HG02678 (cell line): ENCODE results near the gene CLDN10.
"Not testable (repeated sequence)": the region's sequence is repeated elsewhere in the genome, so short reads cannot be mapped to it uniquely, and the experiment has no call there.

Experiments used
- ATAC-seq: cut with Tn5 transposase; IDR thresholded peaks from one replicate; pipeline ENCODE4 v1.9.1; 2021; ENCODE audit warnings: mild to moderate bottlenecking, moderate library complexity; ENCODE audit not compliant: unreplicated experiment

Gene CLDN10

DNA sequence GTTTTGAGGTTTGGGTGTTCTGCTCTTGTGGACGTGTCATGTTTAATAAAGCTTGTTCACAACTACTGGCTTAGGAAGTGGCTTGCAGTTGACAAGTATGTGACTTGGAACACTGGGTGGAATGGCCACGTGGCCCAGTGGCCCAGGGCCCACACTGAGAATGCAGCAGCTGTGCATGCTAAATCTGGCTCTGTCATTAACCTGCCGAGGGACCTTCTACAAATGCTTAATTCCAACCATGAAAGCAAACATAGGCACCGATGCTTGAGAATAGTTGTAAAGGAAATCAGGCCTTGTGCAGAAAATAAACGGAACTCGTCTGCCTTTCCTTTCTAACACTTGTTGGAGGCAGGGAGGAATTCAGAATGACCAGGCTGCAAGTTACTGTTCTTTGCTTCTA, 11.6 kb upstream of the CLDN10 start:
- ATAC-seq = no peak

DNA sequence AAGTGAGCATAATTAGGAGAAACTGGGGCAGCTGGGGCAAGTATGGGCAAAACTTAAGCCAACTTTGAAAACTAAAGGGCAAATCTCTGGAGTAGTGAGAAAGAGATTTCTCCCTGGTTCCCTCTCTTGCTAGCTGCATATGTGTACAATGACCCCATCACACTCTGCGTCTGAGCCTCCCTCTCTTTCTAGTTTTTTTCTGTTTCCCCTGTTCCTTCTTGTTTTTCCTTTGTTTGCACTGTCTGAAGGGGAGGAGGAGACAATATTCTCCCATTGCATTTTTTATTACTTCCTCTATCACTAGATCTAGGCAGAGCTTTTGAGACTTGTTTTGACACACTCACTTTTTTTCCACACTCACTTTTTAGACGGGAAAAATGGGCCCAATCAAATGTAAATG, 11.2 kb upstream of the CLDN10 start:
- no peak for ATAC-seq

DNA sequence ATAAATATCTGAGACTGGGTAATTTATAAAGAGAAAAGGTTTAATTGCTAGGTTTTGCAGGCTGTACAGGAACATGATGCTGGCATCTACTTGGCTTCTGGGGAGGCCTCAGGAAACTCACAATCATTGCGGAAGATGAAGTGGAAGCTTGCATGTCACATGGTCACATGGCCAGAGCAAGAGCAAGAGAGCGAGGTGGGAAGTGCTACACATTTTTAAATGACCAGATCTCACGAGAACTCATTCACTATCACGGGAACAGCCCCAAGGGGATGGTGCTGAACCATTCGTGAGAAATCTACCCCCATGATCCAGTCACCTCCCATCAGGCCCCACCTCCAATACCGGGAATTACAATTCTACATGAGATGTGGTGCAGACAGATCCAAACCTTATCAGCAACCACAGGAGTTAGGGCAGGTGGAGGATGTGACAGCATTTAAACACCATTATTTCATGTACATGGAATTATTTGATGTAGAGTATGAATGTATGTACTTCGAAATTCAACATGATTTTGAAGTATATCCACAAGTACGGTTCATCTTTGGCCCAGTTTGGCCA, 10.5 kb upstream of the CLDN10 start:
- no peak for ATAC-seq

DNA sequence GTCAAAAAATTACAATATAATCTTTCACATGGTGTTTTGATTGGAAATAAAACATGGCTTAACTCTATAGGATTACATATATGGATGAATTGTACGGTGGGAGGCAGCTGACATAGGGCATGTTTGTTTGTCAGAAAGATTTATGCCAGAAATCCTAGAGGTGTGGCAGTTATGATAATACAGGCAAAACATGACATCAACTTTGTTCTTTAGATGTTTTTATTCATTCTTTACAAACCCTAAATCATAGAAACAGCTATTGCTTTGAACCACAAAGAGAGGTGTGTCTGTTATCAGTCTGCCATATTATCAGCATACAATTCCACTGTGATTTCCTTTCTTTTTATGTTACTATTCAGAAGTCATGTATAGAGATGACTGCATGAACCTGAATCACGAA, 8.2 kb upstream of the CLDN10 start:
- ATAC-seq = no peak

DNA sequence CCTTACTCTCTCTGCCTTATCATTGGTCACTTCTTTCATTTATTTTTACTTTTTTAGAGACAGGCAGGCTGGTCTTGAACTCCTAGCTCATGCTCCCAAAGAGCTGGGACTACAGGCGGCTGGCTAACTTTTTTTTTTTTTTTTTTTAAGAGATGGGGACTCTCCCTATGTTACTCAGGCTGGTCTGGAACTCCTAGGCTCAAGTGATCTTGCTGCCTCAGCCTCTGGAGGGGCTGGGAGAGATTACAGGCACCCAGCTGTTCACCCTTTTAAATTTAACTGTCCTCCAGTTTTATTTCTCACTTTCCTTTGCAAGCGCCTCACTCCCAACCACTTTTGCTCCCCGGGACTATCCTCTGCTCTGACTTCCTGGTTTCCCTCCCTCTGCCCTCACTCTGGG, 5.6 kb upstream of the CLDN10 start:
- ATAC-seq = no peak

DNA sequence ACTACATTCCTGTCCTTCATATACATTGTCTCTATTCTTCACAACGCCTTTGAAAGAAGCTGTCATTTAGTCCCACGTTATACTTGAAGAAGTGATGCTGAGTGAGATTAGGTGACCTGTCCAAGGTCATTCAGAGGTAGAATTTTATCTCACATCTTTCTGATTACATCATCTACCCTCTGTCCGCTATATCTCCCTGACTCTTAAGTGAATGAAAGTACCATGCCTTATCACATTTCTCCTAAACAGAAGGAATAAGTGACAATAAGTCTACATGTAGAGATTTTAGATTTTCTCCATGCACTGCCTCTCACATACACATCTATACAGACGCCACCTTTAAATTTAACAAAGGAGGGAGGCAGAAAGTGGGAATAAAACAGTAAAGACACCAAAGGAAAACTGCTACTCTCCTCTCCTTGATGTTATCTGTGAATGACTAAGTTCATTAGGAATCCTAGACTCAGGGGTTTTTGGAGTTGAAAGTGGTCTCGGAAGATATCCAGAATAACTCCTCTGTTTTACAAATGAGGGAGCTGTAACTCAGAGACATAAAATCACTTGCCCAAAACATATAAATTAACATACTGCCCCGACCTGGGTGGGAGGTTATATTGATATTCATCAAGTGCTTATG, 4.9 kb upstream of the CLDN10 start:
- no peak for ATAC-seq

DNA sequence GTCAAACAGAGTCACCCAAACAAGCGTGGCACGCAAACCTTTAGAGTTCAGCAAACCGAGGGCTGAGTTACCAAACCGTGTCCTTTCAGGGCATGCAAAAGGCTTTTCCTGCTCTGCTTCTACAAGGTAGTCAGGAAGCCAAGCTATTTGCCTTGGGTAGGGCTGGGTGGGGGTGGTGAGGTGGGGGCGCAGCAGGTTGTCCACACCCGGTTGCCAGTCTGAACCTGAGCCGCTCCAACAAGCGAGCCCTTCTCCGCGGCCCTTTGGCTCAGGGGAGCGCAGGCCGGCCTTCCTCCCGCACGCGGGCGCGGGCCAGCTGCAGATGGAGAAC, 347 bp upstream of the CLDN10 start:
- no peak for ATAC-seq

DNA sequence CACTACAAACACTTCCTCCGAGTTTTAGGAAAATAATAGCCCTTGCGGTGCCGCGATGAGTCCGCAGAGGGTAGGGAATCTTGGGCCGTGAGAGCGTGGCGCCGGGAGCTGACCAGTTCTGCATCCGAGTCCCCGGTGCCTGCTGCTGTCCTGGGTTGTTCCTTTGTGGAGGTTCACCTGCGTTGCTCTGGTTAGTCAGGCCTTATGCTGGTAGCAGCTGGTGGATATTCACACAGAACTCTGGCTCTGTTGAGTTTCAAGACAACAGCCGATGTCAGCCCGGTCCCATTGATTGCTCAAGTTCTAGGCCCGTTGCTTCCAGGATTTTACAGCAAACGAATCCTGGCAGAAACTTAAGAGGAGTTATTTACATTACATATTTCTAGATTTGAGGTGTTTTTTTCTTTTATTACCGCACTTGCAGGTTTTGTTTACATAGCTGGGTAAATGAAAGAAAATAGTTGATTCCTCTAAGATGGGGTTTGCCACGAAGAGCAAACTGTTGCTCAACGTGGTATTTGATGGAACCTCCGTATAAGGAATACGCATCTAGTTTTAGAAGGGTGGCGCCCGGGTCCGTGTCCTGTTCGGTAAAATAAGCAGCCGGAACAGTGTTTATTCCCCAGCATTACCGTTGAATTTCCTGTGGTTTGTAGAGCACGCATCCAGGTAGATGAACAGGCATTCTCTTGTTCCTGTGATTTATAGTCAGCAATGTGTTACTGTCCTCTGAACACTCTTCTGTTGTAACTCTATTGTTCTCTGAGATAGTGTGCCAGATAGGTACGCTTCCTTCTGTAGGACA, 1.3 kb downstream of the CLDN10 start:
- no peak for ATAC-seq

DNA sequence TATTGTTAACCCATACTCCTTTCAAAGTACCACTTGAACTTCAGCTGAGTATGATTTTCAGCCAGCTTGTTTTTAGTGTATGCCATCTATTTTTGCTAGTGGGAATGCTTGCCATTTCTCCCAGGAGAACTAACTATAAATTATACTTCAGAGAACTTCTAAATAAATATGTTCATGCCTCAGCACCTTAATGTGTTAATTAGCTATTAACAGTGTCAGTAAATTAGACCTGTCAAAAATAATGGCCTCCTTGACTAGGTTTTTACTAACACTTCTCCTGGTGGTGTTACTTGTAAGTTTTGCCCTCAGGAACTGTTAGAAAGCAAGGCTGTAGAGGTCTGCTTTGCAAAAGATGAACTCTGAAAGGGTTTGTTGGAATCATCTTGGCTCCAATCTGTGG, 4.5 kb downstream of the CLDN10 start:
- ATAC-seq = no peak

DNA sequence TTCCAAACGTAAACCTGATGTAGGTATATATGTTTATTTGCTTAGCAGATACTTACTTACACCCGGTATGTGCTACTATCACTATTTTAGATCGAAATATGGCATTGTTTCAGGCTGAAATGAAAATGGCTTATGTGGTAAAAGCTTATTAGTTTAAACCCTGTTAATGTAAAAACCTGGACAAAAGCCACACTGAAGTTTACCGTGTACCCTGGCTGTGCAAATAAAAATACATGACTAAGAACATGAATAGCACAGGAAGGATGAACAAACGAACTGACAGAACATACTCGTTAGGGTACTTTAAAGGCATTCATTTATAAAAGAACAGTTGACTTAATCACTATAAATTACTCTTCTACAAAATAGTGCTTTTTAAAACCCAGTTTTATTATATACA, 6.6 kb downstream of the CLDN10 start:
- no peak for ATAC-seq

DNA sequence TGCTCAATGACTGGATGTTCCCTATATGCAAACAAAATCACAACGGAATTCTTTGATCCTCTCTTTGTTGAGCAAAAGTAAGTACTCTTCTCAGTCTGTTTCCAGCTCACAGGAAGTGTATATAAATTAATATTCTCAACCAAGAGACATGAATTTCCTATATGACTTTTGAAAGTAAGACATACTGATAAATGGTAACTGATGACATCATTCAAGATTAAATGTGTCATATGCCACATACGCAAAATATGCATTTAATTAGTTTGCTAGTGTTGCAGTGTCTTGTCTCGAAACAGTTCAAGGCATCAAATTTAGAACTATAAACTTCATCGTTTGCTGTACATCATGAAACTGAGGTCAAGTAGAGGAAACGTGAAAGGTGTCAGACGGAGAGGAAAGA, 7.9 kb downstream of the CLDN10 start:
- ATAC-seq = no peak

DNA sequence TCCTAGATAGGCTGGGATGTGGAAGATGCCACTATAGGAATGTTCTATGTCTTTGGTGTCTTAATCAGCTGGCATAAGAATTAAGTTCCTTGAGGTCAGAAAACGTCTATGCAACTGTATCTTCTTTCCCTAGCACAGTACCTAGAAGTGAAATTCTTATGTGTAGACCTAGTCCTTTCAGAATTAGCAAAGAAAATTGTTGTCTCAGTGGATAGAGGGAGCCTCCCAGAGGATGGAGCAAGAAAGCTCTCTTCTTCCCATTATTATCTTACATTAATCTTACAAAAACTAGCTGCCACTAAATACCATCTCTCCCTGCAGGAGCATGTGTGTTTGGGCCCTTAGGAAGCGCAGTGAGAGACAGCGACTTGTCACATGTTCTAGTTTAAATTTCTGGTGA, 11.6 kb downstream of the CLDN10 start:
- no peak for ATAC-seq

DNA sequence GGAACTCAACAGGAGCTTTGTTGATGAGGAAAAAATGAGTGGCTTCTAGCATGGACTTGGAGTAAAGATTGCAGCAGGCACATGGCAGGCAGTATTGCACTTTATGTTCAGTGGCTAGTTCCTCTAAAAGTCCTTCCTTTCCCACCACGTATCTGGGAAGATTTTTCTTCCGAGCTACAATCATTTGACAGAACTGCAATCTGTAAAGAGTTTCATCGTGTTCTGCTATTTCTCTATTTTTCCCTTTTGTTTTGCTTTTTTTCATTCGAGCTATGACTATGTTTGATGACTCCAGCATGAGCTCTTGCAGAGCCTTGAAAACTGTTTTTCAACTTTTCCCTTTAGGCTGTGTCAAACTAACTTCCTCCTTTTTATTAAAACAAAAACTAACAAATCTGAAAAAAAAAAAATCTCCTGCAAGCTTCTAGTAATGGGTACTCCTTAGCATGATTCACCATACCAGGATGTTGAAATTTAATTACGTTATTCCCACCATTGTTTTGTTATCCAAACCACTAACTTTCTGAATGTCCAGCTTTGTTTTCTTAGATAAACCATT, 12.3 kb downstream of the CLDN10 start:
- ATAC-seq = no peak

DNA sequence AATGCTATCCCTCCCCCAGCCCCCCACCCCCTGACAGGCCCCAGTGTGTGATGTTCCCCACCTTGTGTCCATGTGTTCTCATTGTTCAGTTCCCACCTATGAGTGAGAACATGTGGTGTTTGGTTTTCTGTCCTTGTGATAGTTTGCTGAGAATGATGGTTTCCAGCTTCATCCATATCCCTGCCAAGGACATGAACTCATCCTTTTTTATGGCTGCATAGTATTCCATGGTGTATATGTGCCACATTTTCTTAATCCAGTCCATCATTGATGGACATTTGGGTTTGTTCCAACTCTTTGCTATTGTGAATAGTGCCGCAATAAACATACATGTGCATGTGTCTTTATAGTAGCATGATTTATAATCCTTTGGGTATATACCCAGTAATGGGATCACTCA, 13.2 kb downstream of the CLDN10 start:
- not testable (repeated sequence) for ATAC-seq

DNA sequence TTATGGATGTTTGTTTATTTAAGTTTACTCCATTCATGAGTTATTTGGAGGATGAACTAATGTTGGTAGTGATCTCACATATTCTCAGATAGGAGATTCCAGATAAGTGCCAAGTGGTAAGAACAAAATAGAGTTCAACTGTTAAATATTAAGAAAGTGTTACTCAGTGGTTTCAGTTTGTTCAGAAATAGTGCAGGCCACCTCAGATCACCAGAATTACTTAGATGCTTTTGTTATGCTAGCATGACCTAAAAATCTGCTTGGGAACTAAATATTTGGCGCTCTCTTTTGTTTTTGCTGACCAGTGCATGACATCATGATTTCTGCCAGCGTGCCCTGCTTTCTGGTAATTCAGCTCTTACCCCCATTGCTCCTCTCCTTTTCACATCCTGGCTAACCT, 15.6 kb downstream of the CLDN10 start:
- ATAC-seq = no peak

DNA sequence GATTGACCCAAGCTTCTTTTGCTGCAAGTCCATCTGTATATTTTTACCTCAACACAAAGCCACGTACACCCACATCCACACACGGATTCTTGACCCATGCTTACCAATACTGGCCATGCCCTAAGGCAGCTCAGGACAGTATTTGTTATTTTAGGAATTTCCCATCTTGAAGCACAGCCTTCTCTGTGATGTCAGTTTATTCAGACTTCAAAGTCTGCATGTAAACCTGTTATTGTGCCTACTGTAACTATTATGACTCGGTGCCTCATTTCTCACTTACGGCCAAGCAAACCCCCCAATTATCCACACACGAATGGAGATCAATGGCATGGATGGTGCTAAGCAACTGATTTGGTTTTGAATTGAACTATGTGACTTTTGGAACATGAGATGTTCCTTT, 17.5 kb downstream of the CLDN10 start:
- no peak for ATAC-seq

DNA sequence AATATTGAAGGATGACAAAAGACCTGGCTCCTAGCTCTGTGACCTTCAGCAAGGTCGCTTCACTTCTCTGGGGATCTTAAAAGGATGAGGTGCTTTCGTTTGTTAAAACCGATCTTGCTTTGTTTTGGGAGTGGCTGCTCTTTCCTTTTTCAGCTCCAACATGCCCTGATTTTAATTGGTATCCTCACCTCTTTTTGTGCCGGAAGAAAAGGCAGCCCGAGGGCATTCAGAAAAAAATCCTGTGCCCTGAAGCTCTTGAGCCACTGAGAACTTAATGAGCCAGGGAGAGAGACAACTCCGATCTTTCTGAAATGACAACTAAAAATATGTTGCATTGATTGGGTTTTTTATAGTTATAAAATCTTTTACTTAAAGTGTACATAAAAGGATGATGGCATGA, 19.4 kb downstream of the CLDN10 start:
- no peak for ATAC-seq

DNA sequence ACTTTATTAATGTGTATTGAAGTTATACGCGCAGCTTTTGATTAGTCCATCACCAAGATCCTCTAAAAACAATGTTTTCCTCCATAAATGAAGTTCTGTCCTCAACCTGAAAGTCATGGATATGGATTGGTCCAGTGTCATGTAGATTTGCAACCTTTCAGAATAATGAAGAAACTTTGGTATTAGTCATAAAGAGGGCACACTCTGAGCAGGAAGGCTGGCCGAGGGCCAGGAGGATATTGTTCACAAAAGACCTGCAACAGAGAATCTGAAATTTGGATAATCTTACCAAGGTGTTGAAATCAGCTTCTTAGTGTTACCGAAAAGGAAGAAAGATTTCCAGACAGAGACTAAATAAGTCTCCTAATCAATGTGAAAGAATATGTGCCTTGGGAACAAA, 20.7 kb downstream of the CLDN10 start:
- no peak for ATAC-seq

DNA sequence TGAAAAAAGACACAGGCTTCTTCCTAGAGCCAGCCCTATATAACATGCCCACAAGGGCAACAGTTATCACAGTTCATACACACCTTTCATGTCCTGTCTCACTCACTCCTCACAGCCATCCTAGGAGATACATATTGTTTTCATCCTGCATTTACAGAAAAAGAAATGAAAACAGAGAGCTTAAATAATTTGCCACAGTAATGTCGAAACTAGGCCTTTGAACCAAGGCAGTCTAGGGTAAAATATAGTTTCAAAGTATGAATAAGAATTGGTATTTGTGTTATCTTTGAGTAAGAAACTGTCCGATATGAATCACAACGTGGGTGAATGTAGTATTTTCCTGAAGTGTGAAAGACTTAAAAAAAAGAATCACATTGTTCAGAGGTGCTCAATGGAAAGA, 26.8 kb downstream of the CLDN10 start:
- ATAC-seq = peak; percentile 85

DNA sequence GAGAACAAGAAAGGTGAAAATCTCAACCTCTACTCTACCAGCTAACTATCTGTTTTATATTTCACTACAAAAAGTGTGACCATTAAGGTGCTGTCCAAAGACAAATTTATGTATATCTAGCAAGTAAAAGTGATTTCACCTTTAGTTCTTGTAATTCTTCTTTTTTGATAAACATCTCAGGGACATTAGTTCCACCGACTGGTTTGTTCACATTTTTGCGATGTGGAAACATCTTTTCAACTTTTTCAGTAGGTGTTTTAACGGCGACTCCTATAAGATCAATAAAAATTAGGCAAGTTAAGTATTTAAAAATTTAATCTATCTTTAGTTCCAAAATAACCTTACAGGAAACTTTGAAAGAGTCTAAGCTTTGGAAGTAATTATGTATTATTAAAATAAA, 33.3 kb downstream of the CLDN10 start:
- no peak for ATAC-seq

DNA sequence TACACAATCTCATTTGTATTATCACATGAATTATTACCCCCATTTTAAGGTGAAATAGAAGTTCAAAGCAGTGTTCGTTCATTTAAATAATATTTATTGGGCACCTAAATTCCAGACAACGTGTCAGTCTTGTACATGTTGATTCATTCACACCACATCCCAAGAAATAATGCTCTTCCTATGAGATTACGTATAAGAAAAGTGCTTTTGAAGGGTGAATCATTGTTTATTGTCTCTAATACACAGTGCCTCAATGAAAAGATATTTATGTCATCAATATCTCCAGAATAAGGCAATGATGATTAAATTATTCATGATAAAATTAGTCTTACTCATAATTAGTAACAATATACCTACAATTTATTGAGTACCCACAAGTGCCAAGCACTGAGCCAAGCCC, 35.6 kb downstream of the CLDN10 start:
- ATAC-seq = no peak

DNA sequence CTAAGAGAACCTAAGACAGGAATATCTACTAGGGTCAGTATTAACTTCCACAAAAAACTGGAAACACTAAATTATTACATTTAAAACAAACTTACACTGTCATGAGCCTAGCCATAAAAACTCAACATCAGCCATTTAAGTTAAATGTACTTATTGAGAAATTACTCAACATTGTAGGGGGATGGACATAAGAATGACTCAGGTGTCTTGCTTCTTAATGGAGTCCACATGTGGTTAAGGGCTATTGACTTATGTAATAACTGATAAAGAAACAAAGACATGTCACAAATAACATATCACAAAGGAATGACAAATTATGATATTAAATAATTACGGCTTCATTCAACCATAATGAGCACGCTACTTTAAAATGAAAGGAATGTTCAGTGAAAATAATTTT, 36.2 kb downstream of the CLDN10 start:
- no peak for ATAC-seq
